Osteoblast (primary cell): ENCODE data around the gene SMAD3. TPM values are rescaled to one million over a fixed set of nuclear protein-coding genes. Genes with fewer than 3 reads are reported as not detected.

Experiments used
- DNase-seq: peaks from one replicate; pipeline ENCODE4 v3.0.0; 2011; ENCODE audit warnings: low spot score, mixed read lengths; ENCODE audit not compliant: insufficient read length; ENCODE audit errors: missing footprints
- H2AFZ ChIP-seq: 2 replicates; pipeline ENCODE4 v1.6.0; 2011; ENCODE audit warnings: mild to moderate bottlenecking, low read length
- H3K27ac ChIP-seq: 2 replicates; pipeline ENCODE4 v1.5.1; 2011; ENCODE audit warnings: mild to moderate bottlenecking, low read depth, low read length, moderate library complexity
- H3K27me3 ChIP-seq: 2 replicates; pipeline ENCODE4 v1.6.0; 2012; ENCODE audit warnings: mild to moderate bottlenecking, control low read depth, inconsistent platforms, low read length, moderate library complexity; ENCODE audit not compliant: insufficient read depth
- H3K36me3 ChIP-seq: 2 replicates; pipeline ENCODE4 v1.5.1; 2011; ENCODE audit warnings: mild to moderate bottlenecking, low read length, control low read depth, moderate library complexity; ENCODE audit not compliant: insufficient read depth
- H3K4me1 ChIP-seq: 2 replicates; pipeline ENCODE4 v1.5.1; 2011; ENCODE audit warnings: mild to moderate bottlenecking, low read length, control low read depth, moderate library complexity; ENCODE audit not compliant: insufficient read depth
- H3K4me2 ChIP-seq: 2 replicates; pipeline ENCODE4 v1.6.0; 2011; ENCODE audit warnings: mild to moderate bottlenecking, low read length; ENCODE audit not compliant: insufficient read depth
- H3K4me3 ChIP-seq: fragments of 200-600 bp; sonication (generic); 3 replicates; pipeline ENCODE4 v1.5.1; 2012; ENCODE audit warnings: mild to moderate bottlenecking, low read length, inconsistent platforms; ENCODE audit not compliant: insufficient read depth
- H3K79me2 ChIP-seq: 2 replicates; pipeline ENCODE4 v1.6.0; 2012; ENCODE audit warnings: mild to moderate bottlenecking, low read length, control low read depth, inconsistent platforms; ENCODE audit not compliant: insufficient read depth
- H3K9me3 ChIP-seq: 2 replicates; pipeline ENCODE4 v1.5.1; 2011; ENCODE audit warnings: low read depth, low read length, control low read depth
- H4K20me1 ChIP-seq: 2 replicates; pipeline ENCODE4 v1.6.0; 2012; ENCODE audit warnings: mild to moderate bottlenecking, low read length, control low read depth; ENCODE audit not compliant: insufficient read depth
- CTCF ChIP-seq: IDR thresholded peaks from 2 replicates; pipeline ENCODE4 v1.5.1; 2011; ENCODE audit warnings: mild to moderate bottlenecking, low read depth, low read length, moderate library complexity; ENCODE audit errors: extremely low read depth
- total RNA-seq: library from RNA; depleted of rRNA; stranded (reverse); fragments of >200 nt; gene quantifications from 2 replicates; pipeline ENCODE4 v1.2.3, GENCODE V29; 2012

The SMAD3 gene
- total RNA-seq, 1 donor = 60.1 TPM

GRCh38 chr15:67022587-67023105, 42.8 kb upstream of the SMAD3 start:
- no peaks in the 10 kb centered on the region for H3K36me3 ChIP-seq
- H3K4me2 ChIP-seq = no peak overlapping the region
- H3K27ac ChIP-seq = no peak overlapping the region
- DNase-seq = no peak
- TF ChIP-seq CTCF = no peak
- H3K4me1 ChIP-seq = peaks cover 33% of the 10 kb centered on the region
- H3K79me2 ChIP-seq = no peaks in the 10 kb centered on the region
- H3K4me3 ChIP-seq = no peak overlapping the region
- no peaks in the 10 kb centered on the region for H4K20me1 ChIP-seq
- H3K27me3 ChIP-seq = no peaks in the 10 kb centered on the region
- H3K9me3 ChIP-seq = no peaks in the 10 kb centered on the region
- H2AFZ ChIP-seq = no peak overlapping the region

GRCh38 chr15:67023517-67024313, 41.7 kb upstream of the SMAD3 start:
- no peaks in the 10 kb centered on the region for H3K36me3 ChIP-seq
- no peaks in the 10 kb centered on the region for H3K79me2 ChIP-seq
- H3K4me3 ChIP-seq = peak overlapping the region; percentile 33
- peak overlapping the region; percentile 81 for H3K4me2 ChIP-seq
- no peak for TF ChIP-seq CTCF
- peaks cover 40% of the 10 kb centered on the region for H3K4me1 ChIP-seq
- peak overlapping the region; percentile 88 for H3K27ac ChIP-seq
- H3K27me3 ChIP-seq = no peaks in the 10 kb centered on the region
- no peak for DNase-seq
- H4K20me1 ChIP-seq = no peaks in the 10 kb centered on the region
- H2AFZ ChIP-seq = no peak overlapping the region
- no peaks in the 10 kb centered on the region for H3K9me3 ChIP-seq

- TF ChIP-seq CTCF = no peak
- peak; percentile 93 for DNase-seq
- Histone ChIP-seq H3K4me2 (peak overlapping the region; percentile 81), H3K27ac (peak overlapping the region; percentile 88), H3K9me3 (no peaks in the 10 kb centered on the region), H3K36me3 (no peaks in the 10 kb centered on the region), H2AFZ (no peak overlapping the region), H4K20me1 (no peaks in the 10 kb centered on the region), H3K4me3 (peak overlapping the region; percentile 33), H3K4me1 (peaks cover 40% of the 10 kb centered on the region), H3K79me2 (no peaks in the 10 kb centered on the region), H3K27me3 (no peaks in the 10 kb centered on the region)
Measured at GRCh38 chr15:67024314-67024997, 40.9 kb upstream of the SMAD3 start.

- H2AFZ ChIP-seq = no peak overlapping the region
- H3K4me2 ChIP-seq = peak overlapping the region; percentile 81
- H3K4me3 ChIP-seq = peak overlapping the region; percentile 3
- TF ChIP-seq CTCF = no peak
- DNase-seq = no peak
- H3K27ac ChIP-seq = peak overlapping the region; percentile 88
- H3K4me1 ChIP-seq = peaks cover 40% of the 10 kb centered on the region
- H3K27me3 ChIP-seq = no peaks in the 10 kb centered on the region
- H3K36me3 ChIP-seq = no peaks in the 10 kb centered on the region
- H3K79me2 ChIP-seq = no peaks in the 10 kb centered on the region
- H4K20me1 ChIP-seq = no peaks in the 10 kb centered on the region
- H3K9me3 ChIP-seq = no peaks in the 10 kb centered on the region
Measured at GRCh38 chr15:67024998-67025368, 40.4 kb upstream of the SMAD3 start.
